Measurements from ENCODE around the gene POLG2. TPM values are rescaled to one million over a fixed set of nuclear protein-coding genes. Genes with fewer than 3 reads are reported as not detected.

Gene POLG2
- total RNA-seq, 4 donors from 2014 or later: 10.6 to 15.0 (median 13.1) TPM

- H3K4me3 ChIP-seq (replicated peaks in 1 of 3): no peak overlapping the region
- H3K27me3 ChIP-seq: no peaks in the 10 kb centered on the region
- no peak overlapping the region for H3K27ac ChIP-seq
- WGBS, 2 donors: 85 to 89% methylated on average over 5 of the region's 5 CpGs
- H3K36me3 ChIP-seq: peaks cover 43 to 49% of the 10 kb centered on the region in 2 donors
- H3K4me1 ChIP-seq: no peaks in the 10 kb centered on the region
- intact Hi-C loops (cut with DNase I): no loop called here
- no peaks in the 10 kb centered on the region for H3K9me3 ChIP-seq
- TF ChIP-seq POLR2A (IDR thresholded peaks at IDR 0.05) (no peak), CTCF (IDR thresholded peaks at IDR 0.05) (no peak)
- no peak for DNase-seq
These were observed 40.6 kb upstream of the POLG2 start for GRCh38 chr17:64537488-64537887.

- WGBS, 2 donors: 95 to 96% methylated on average over 2 of the region's 2 CpGs
- no peak for TF ChIP-seq CTCF (IDR thresholded peaks at IDR 0.05)
- TF ChIP-seq POLR2A (IDR thresholded peaks at IDR 0.05): no peak
- Histone ChIP-seq H3K27me3 (no peaks in the 10 kb centered on the region), H3K4me3 (replicated peaks in 1 of 3) (no peak overlapping the region), H3K9me3 (no peaks in the 10 kb centered on the region), H3K27ac (no peak overlapping the region), H3K36me3 (peaks cover 49 to 55% of the 10 kb centered on the region in 2 donors), H3K4me1 (no peaks in the 10 kb centered on the region)
- intact Hi-C loops (cut with DNase I): no loop called here
- no peak for DNase-seq
These were observed 40.1 kb upstream of the POLG2 start for GRCh38 chr17:64536913-64537312.

GRCh38 chr17:64535357-64535756, 38.5 kb upstream of the POLG2 start:
- intact Hi-C loops (cut with DNase I): no loop called here
- Histone ChIP-seq H3K4me1 (no peaks in the 10 kb centered on the region), H3K9me3 (no peaks in the 10 kb centered on the region), H3K36me3 (peaks cover 61 to 71% of the 10 kb centered on the region in 2 donors), H3K27ac (no peak overlapping the region), H3K4me3 (replicated peaks in 1 of 3) (no peak overlapping the region), H3K27me3 (no peaks in the 10 kb centered on the region)
- DNase-seq: no peak
- 90 to 91% methylated on average over 6 of the region's 6 CpGs for WGBS, 2 donors
- TF ChIP-seq POLR2A (IDR thresholded peaks at IDR 0.05): no peak
- TF ChIP-seq CTCF (IDR thresholded peaks at IDR 0.05): no peak

- no peaks in the 10 kb centered on the region for H3K4me1 ChIP-seq
- WGBS, 2 donors: 82 to 87% methylated on average over 3 of the region's 3 CpGs
- no peak for TF ChIP-seq POLR2A (IDR thresholded peaks at IDR 0.05)
- TF ChIP-seq CTCF (IDR thresholded peaks at IDR 0.05): peak in 3 of 6 experiments; percentile 15 to 31 (median 22)
- peak; percentile 32 to 44 for DNase-seq
- H3K27me3 ChIP-seq: no peaks in the 10 kb centered on the region
- peak overlapping the region in 1 of 3 donors; percentile 13 for H3K27ac ChIP-seq
- intact Hi-C loops (cut with DNase I): no loop called here
- peaks cover 73 to 82% of the 10 kb centered on the region in 2 donors for H3K36me3 ChIP-seq
- no peak overlapping the region for H3K4me3 ChIP-seq (replicated peaks in 1 of 3)
- H3K9me3 ChIP-seq: no peaks in the 10 kb centered on the region
These were observed 37.3 kb upstream of the POLG2 start for GRCh38 chr17:64534187-64534586.

- Histone ChIP-seq H3K36me3 (peaks cover 77 to 86% of the 10 kb centered on the region in 2 donors), H3K27me3 (no peaks in the 10 kb centered on the region)
- 92 to 93% methylated on average over 2 of the region's 2 CpGs for WGBS, 2 donors
These were observed 36.9 kb upstream of the POLG2 start for GRCh38 chr17:64533784-64534183.

GRCh38 chr17:64532409-64532808, 35.6 kb upstream of the POLG2 start:
- Histone ChIP-seq H3K4me1 (no peaks in the 10 kb centered on the region), H3K27me3 (no peaks in the 10 kb centered on the region), H3K27ac (peak overlapping the region in 1 of 3 donors; percentile 16), H3K4me3 (replicated peaks in 1 of 3) (no peak overlapping the region), H3K9me3 (no peaks in the 10 kb centered on the region), H3K36me3 (peaks cover 85% of the 10 kb centered on the region in 2 donors)
- no peak for TF ChIP-seq POLR2A (IDR thresholded peaks at IDR 0.05)
- TF ChIP-seq CTCF (IDR thresholded peaks at IDR 0.05): no peak
- no peak for DNase-seq
- 93 to 95% methylated on average over 5 of the region's 5 CpGs for WGBS, 2 donors
- intact Hi-C loops (cut with DNase I): no loop called here

More at GRCh38 chr17:64533784-64534183, 36.9 kb upstream of the POLG2 start:
- no peaks in the 10 kb centered on the region for H3K4me1 ChIP-seq
- no peaks in the 10 kb centered on the region for H3K9me3 ChIP-seq
- DNase-seq: no peak
- H3K27ac ChIP-seq: peak overlapping the region in 1 of 3 donors; percentile 13
- no peak overlapping the region for H3K4me3 ChIP-seq (replicated peaks in 1 of 3)
- no peak for TF ChIP-seq POLR2A (IDR thresholded peaks at IDR 0.05)
- intact Hi-C loops (cut with DNase I): no loop called here

Data from thyroid gland (tissue), 4 donors.